PC-3 (cell line): ENCODE data around the gene ZBTB7C. TPM values are rescaled to one million over a fixed set of nuclear protein-coding genes. Genes with fewer than 3 reads are reported as not detected.

Source experiments
- ATAC-seq: fragments of 200-7000 bp; cut with Tn5 transposase; 2 replicates; pipeline ENCODE4 v1.9.1; 2020; ENCODE audit warnings: mild to moderate bottlenecking, moderate library complexity
- BruUV-seq: library from RNA; stranded (reverse); fragments of 400-500 nt; replicated peaks from 2 replicates; lab custom pipeline; 2021; lab: Mats Ljungman, UMichigan
- CTCF ChIA-PET: fragments of 300-600 bp; sonication (Branson Sonifier 250); formaldehyde crosslinking; loops from one replicate; lab custom pipeline; 2022; ENCODE audit warnings: antibody characterized with exemption; lab: Charles Lee
- POLR2A ChIA-PET: fragments of 300-600 bp; sonication (Branson Sonifier 250); formaldehyde crosslinking; loops from one replicate; lab custom pipeline; 2022; ENCODE audit warnings: antibody characterized with exemption; ENCODE audit not compliant: unreplicated experiment; lab: Charles Lee
- DNase-seq: peaks from one replicate; pipeline ENCODE4 v3.0.0-alpha.2; 2015
- H2AFZ ChIP-seq: fragments of 300-600 bp; sonication (generic); 2 replicates; pipeline ENCODE4 v1.6.0; 2016; ENCODE audit warnings: antibody characterized with exemption, low read length
- H3F3A ChIP-seq: fragments of 300-600 bp; sonication (generic); one replicate; pipeline ENCODE4 v1.6.0; 2017; ENCODE audit warnings: antibody characterized with exemption, low read length, control low read depth, mild to moderate bottlenecking; ENCODE audit not compliant: unreplicated experiment
- H3K27ac ChIP-seq: fragments of 300-600 bp; sonication (generic); 2 replicates; pipeline ENCODE4 v1.5.1; 2016; ENCODE audit warnings: mild to moderate bottlenecking, low read length
- H3K27me3 ChIP-seq: fragments of 300-600 bp; sonication (generic); 2 replicates; pipeline ENCODE4 v1.6.1; 2016; ENCODE audit warnings: low read length, mixed read lengths
- H3K36me3 ChIP-seq: fragments of 300-600 bp; sonication (generic); 2 replicates; pipeline ENCODE4 v1.6.1; 2016; ENCODE audit warnings: low read depth, mixed run types, low read length, mixed read lengths
- H3K4me1 ChIP-seq: fragments of 300-600 bp; sonication (generic); 2 replicates; pipeline ENCODE4 v1.5.1; 2016; ENCODE audit warnings: low read length; ENCODE audit not compliant: insufficient read depth
- H3K4me2 ChIP-seq: fragments of 300-600 bp; sonication (generic); 2 replicates; pipeline ENCODE4 v1.6.0; 2016; ENCODE audit warnings: low read length
- H3K4me3 ChIP-seq: fragments of 300-600 bp; sonication (generic); 2 replicates; pipeline ENCODE4 v1.5.1; 2016; ENCODE audit warnings: mild to moderate bottlenecking, low read length, mixed read lengths
- H3K79me2 ChIP-seq: fragments of 300-600 bp; sonication (generic); 2 replicates; pipeline ENCODE4 v1.6.1; 2017; ENCODE audit warnings: low read length, mixed read lengths
- H3K9ac ChIP-seq: fragments of 300-600 bp; sonication (generic); 2 replicates; pipeline ENCODE4 v1.6.0; 2016; ENCODE audit warnings: mild to moderate bottlenecking, low read length
- H3K9me2 ChIP-seq: fragments of 300-600 bp; sonication (generic); replicated peaks from 2 replicates; pipeline ENCODE4 v1.6.1; 2016; ENCODE audit warnings: mixed run types, low read length, mixed read lengths
- H3K9me3 ChIP-seq: fragments of 300-600 bp; sonication (generic); 2 replicates; pipeline ENCODE4 v1.6.1; 2016; ENCODE audit warnings: low read length, mixed read lengths
- H4K20me1 ChIP-seq: fragments of 300-600 bp; sonication (generic); 2 replicates; pipeline ENCODE4 v1.6.1; 2016; ENCODE audit warnings: low read length, mixed read lengths
- CTCF ChIP-seq: fragments of 300-600 bp; sonication (generic); conservative IDR thresholded peaks from 2 replicates; pipeline ENCODE4 v1.5.1; 2017; ENCODE audit warnings: antibody characterized with exemption, low read depth, mild to moderate bottlenecking, low read length
- EZH2 ChIP-seq: fragments of 300-600 bp; sonication (generic); IDR thresholded peaks from one replicate; pipeline ENCODE4 v1.6.1; 2017; ENCODE audit warnings: antibody characterized with exemption, mild to moderate bottlenecking, low read length; ENCODE audit not compliant: unreplicated experiment
- EZH2phosphoT487 ChIP-seq: fragments of 300-600 bp; sonication (generic); IDR thresholded peaks from 2 replicates; pipeline ENCODE4 v1.6.1; 2018; ENCODE audit warnings: mild to moderate bottlenecking, antibody characterized with exemption, low read length, borderline replicate concordance
- intact Hi-C: fragments of 100-400 bp; cut with micrococcal nuclease; formaldehyde crosslinking; loops from 2 replicates; pipeline ENCODE4 v1.9.0; 2023
- total RNA-seq: library from RNA; depleted of rRNA; stranded (reverse); fragments of >200 nt; gene quantifications from 2 replicates; pipeline ENCODE4 v1.2.3, GENCODE V29; 2014

Gene ZBTB7C
- total RNA-seq, 1 experiment from 2014 or later = 1.3 TPM

- H3K79me2 ChIP-seq = no peaks in the 10 kb centered on the region
- no peaks in the 10 kb centered on the region for H3K9me3 ChIP-seq
- no peak overlapping the region for H2AFZ ChIP-seq
- no peak overlapping the region for H3K27ac ChIP-seq
- no peaks in the 10 kb centered on the region for H3K9me2 ChIP-seq
- intact Hi-C loops = no loop called here
- POLR2A ChIA-PET = no interaction called here
- H3K36me3 ChIP-seq = no peaks in the 10 kb centered on the region
- H3K4me2 ChIP-seq = no peak overlapping the region
- no peaks in the 10 kb centered on the region for H3K27me3 ChIP-seq
- BruUV-seq = no TSS peak
- H3K4me3 ChIP-seq = no peak overlapping the region
- no peak overlapping the region for H3K9ac ChIP-seq
- CTCF ChIA-PET = no interaction called here
- no peaks in the 10 kb centered on the region for H4K20me1 ChIP-seq
- TF ChIP-seq EZH2phosphoT487 (no peak), CTCF (no peak), EZH2 (no peak)
- no peak for DNase-seq
- H3F3A ChIP-seq = no peaks in the 10 kb centered on the region
- peaks cover 4% of the 10 kb centered on the region; the same call in 1 of the 2 replicates for H3K4me1 ChIP-seq
- ATAC-seq = no peak
These were observed 190.7 kb downstream of the ZBTB7C start for GRCh38 chr18:48218285-48219022.

- Histone ChIP-seq H3K4me2 (no peak overlapping the region), H3K9me2 (no peaks in the 10 kb centered on the region), H3K79me2 (no peaks in the 10 kb centered on the region), H4K20me1 (no peaks in the 10 kb centered on the region), H3K9ac (no peak overlapping the region), H3K9me3 (no peaks in the 10 kb centered on the region), H3K27me3 (no peaks in the 10 kb centered on the region), H3K4me3 (no peak overlapping the region), H2AFZ (no peak overlapping the region), H3K27ac (no peak overlapping the region), H3K4me1 (peaks cover 4% of the 10 kb centered on the region; the same call in 1 of the 2 replicates), H3K36me3 (no peaks in the 10 kb centered on the region), H3F3A (no peaks in the 10 kb centered on the region)
- no peak for TF ChIP-seq CTCF
- TF ChIP-seq EZH2phosphoT487 = no peak
- TF ChIP-seq EZH2 = no peak
- ATAC-seq = no peak
- no TSS peak for BruUV-seq
- CTCF ChIA-PET = no interaction called here
- POLR2A ChIA-PET = no interaction called here
- intact Hi-C loops = no loop called here
- no peak for DNase-seq
These were observed 191.6 kb downstream of the ZBTB7C start for GRCh38 chr18:48217258-48218250.
